GM12878 (cell line): ENCODE results near the gene CAPSL. TPM values are rescaled to one million over a fixed set of nuclear protein-coding genes. Genes with fewer than 3 reads are reported as not detected.

Source experiments
- ATAC-seq: fragments of 200-7000 bp; cut with Tn5 transposase; 3 replicates; pipeline ENCODE4 v1.9.1; 2020; ENCODE audit warnings: mild to moderate bottlenecking, moderate library complexity
- BruUV-seq: library from RNA; stranded (reverse); fragments of 400-500 nt; replicated peaks from 2 replicates; lab custom pipeline; 2021; lab: Mats Ljungman, UMichigan
- CTCF ChIA-PET: fragments of 300-600 bp; sonication (Branson Sonifier 250); formaldehyde crosslinking; extraction: SDS; loops from one replicate; lab custom pipeline; 2021; ENCODE audit warnings: inconsistent platforms; lab: Yijun Ruan, JAX
- POLR2A ChIA-PET: fragments of 350-600 bp; formaldehyde crosslinking; extraction: SDS; loops from one replicate; lab custom pipeline; 2021; ENCODE audit warnings: inconsistent platforms; lab: Charles Lee
- RAD21 ChIA-PET: fragments of 300-600 bp; sonication (Branson Sonifier 250); formaldehyde crosslinking; loops from one replicate; lab custom pipeline; 2023; ENCODE audit warnings: antibody characterized with exemption; ENCODE audit not compliant: unreplicated experiment; lab: Charles Lee
- SMC1A ChIA-PET: fragments of 300-600 bp; sonication (Branson Sonifier 250); formaldehyde crosslinking; loops from one replicate; lab custom pipeline; 2023; ENCODE audit not compliant: unreplicated experiment, uncharacterized antibody; lab: Charles Lee
- DNase-seq: peaks from one replicate; pipeline ENCODE4 v3.0.0-alpha.2; 2011; ENCODE audit warnings: low read depth, low spot score
- FAIRE-seq: peaks from 3 replicates; lab custom pipeline; 2011; peaks lifted over from hg19 to GRCh38; lab: Jason Lieb, UNC
- H2AFZ ChIP-seq: 2 replicates; pipeline ENCODE4 v1.6.0; 2011; ENCODE audit warnings: low read depth, low read length, control low read depth; ENCODE audit not compliant: control insufficient read depth
- H3K27ac ChIP-seq: 2 replicates; pipeline ENCODE4 v1.5.1; 2011; ENCODE audit warnings: control low read depth; ENCODE audit not compliant: control insufficient read depth, insufficient read depth
- H3K27me3 ChIP-seq, 2 experiments: replicated peaks in 1 of 2; 2 replicates each; pipeline versions ENCODE4 v1.6.0 to v1.6.1; 2011; ENCODE audit warnings: low read length in 1 of 2; ENCODE audit not compliant: control insufficient read depth in 2 of 2, insufficient read depth in 2 of 2
- H3K36me3 ChIP-seq, 2 experiments: 2 replicates each; pipeline ENCODE4 v1.5.1; 2011; ENCODE audit warnings: low read length in 1 of 2; ENCODE audit not compliant: control insufficient read depth in 2 of 2, insufficient read depth in 2 of 2
- H3K4me1 ChIP-seq: 2 replicates; pipeline ENCODE4 v1.6.1; 2011; ENCODE audit warnings: mild to moderate bottlenecking, low read length, moderate library complexity, mixed read lengths; ENCODE audit not compliant: control insufficient read depth, insufficient read depth
- H3K4me2 ChIP-seq: 2 replicates; pipeline ENCODE4 v1.6.0; 2011; ENCODE audit warnings: control low read depth; ENCODE audit not compliant: control insufficient read depth, insufficient read depth
- H3K4me3 ChIP-seq: fragments of 200-600 bp; sonication (generic); 2 replicates; pipeline ENCODE4 v1.5.1; 2016
- H3K79me2 ChIP-seq: 2 replicates; pipeline ENCODE4 v1.6.0; 2011; ENCODE audit warnings: low read length; ENCODE audit not compliant: control insufficient read depth, insufficient read depth
- H3K9ac ChIP-seq: 2 replicates; pipeline ENCODE4 v1.8.0; 2011; ENCODE audit warnings: low read length, control low read depth, mixed read lengths; ENCODE audit not compliant: control insufficient read depth, insufficient read depth
- H3K9me3 ChIP-seq: replicated peaks from 3 replicates; pipeline ENCODE4 v1.5.1; 2011; ENCODE audit warnings: mild to moderate bottlenecking, low read length; ENCODE audit not compliant: control insufficient read depth, insufficient read depth
- H4K20me1 ChIP-seq: 2 replicates; pipeline ENCODE4 v1.6.0; 2011; ENCODE audit not compliant: control insufficient read depth, insufficient read depth
- CHD2 ChIP-seq: IDR thresholded peaks from 2 replicates; pipeline ENCODE4 v1.6.1; 2011; ENCODE audit warnings: low read depth, low read length, improper control_type of control experiment, borderline replicate concordance
- CREB1 ChIP-seq: IDR thresholded peaks from 2 replicates; pipeline ENCODE4 v1.6.1; 2012; ENCODE audit warnings: low read depth, mild to moderate bottlenecking, inconsistent platforms
- CTCF ChIP-seq, 3 experiments: IDR thresholded peaks in 2 of 3; conservative IDR thresholded peaks in 1 of 3; 2 replicates each; pipeline ENCODE4 v1.5.1; 2011; ENCODE audit warnings: low read depth in 3 of 3, low read length in 3 of 3, mild to moderate bottlenecking in 3 of 3, control low read depth in 2 of 3, moderate library complexity in 2 of 3, inconsistent platforms in 1 of 3, mixed read lengths in 1 of 3; ENCODE audit not compliant: control insufficient read depth in 2 of 3, insufficient read depth in 1 of 3; ENCODE audit errors: extremely low read depth in 1 of 3
- E2F8 ChIP-seq: fragments of 450-650 bp; IDR thresholded peaks from 2 replicates; pipeline ENCODE4 v1.6.1; 2018; ENCODE audit warnings: mild to moderate bottlenecking, low read depth, moderate library complexity; ENCODE audit not compliant: partially characterized antibody
- EP300 ChIP-seq, 2 experiments: fragments of 150-350 bp in 1 of 2; IDR thresholded peaks; 2 replicates each; pipeline ENCODE4 v1.6.1; 2011 to 2012; ENCODE audit warnings: low read depth in 2 of 2, low read length in 2 of 2, borderline replicate concordance in 1 of 2, improper control_type of control experiment in 1 of 2, inconsistent platforms in 1 of 2; ENCODE audit not compliant: control insufficient read depth in 1 of 2
- GABPA ChIP-seq: IDR thresholded peaks from 2 replicates; pipeline ENCODE4 v1.6.1; 2014; ENCODE audit warnings: antibody characterized with exemption, low read depth, mild to moderate bottlenecking, inconsistent platforms
- NR2F1 ChIP-seq: fragments of 450-650 bp; conservative IDR thresholded peaks from 2 replicates; pipeline ENCODE4 v1.6.1; 2017; ENCODE audit warnings: mild to moderate bottlenecking
- PAX5 ChIP-seq: IDR thresholded peaks from 2 replicates; pipeline ENCODE4 v1.6.1; 2011; ENCODE audit warnings: low read depth, low read length, borderline replicate concordance
- PAX8 ChIP-seq: fragments of 450-650 bp; IDR thresholded peaks from 2 replicates; pipeline ENCODE4 v1.6.1; 2017; ENCODE audit warnings: mild to moderate bottlenecking, moderate library complexity
- RAD51 ChIP-seq: fragments of 450-650 bp; IDR thresholded peaks from 2 replicates; pipeline ENCODE4 v1.6.1; 2016; ENCODE audit warnings: moderate library complexity, mild to moderate bottlenecking, inconsistent platforms
- SP1 ChIP-seq: IDR thresholded peaks from one replicate; pipeline ENCODE4 v1.6.1; 2011; ENCODE audit warnings: low read depth, low read length
- ZSCAN29 ChIP-seq: fragments of 450-650 bp; IDR thresholded peaks from 2 replicates; pipeline ENCODE4 v1.6.1; 2017; ENCODE audit warnings: mild to moderate bottlenecking, moderate library complexity
- WGBS: methylation state at CpG from one replicate; pipeline ENCODE4 v1.1.6; 2016; ENCODE audit warnings: low lambda C conversion rate; ENCODE audit not compliant: insufficient replicate concordance, insufficient coverage; ENCODE audit errors: missing lambda C conversion rate; 5-methylcytosine and 5-hydroxymethylcytosine counted together
- in situ Hi-C: fragments of 300-500 bp; cut with MboI; formaldehyde crosslinking; loops from 9 replicates; pipeline ENCODE4 v1.14.3; 2018; ENCODE audit warnings: mixed read lengths
- intact Hi-C: fragments of 100-400 bp; cut with micrococcal nuclease; formaldehyde crosslinking; loops from one replicate; pipeline ENCODE4 v1.14.2; 2022; ENCODE audit not compliant: unreplicated experiment
- polyA plus RNA-seq, 11 experiments: library from polyadenylated mRNA; depleted of rRNA in 4 of 11; unstranded in 6 of 11; stranded (reverse) in 5 of 11; fragments of >200 nt; fragmentation: Nextera tagmentation in 4 of 11; fragmentation: Illumina TruSeq in 1 of 11; extraction: Ambion mirVana in 4 of 11; extraction: Trizol in 1 of 11; gene quantifications; 1 replicate in 1 of 11; 2 replicates in 10 of 11; pipeline versions ENCODE4 v1.2.1 to v1.2.3, GENCODE V29; 2011 to 2016; ENCODE audit warnings: inconsistent platforms in 2 of 11, missing spikeins in 2 of 11, low read depth in 1 of 11
- total RNA-seq, 4 experiments: library from RNA; depleted of rRNA in 3 of 4; stranded (reverse); fragments of >200 nt in 3 of 4; fragmentation: Illumina TruSeq in 1 of 4; extraction: Trizol in 1 of 4; gene quantifications; 2 replicates each; pipeline versions ENCODE4 v1.2.1 to v1.2.3, GENCODE V29; 2013 to 2021

CAPSL gene
- total and polyA plus RNA-seq, 10 of the 15 experiments (the other 5 are each of a cell fraction or from before 2014, with no cell fraction given), result 0.19 to 0.57 (median 0.20) TPM; not detected in 7

GRCh38 chr5:35963381-35963843 lies 25.0 kb upstream of the CAPSL start:
- 19% methylated on average over 8 of the region's 8 CpGs for WGBS
- Histone ChIP-seq H3K27ac (no peak overlapping the region), H3K27me3 (no peaks in the 10 kb centered on the region), H3K4me2 (no peak overlapping the region), H3K4me3 (no peak overlapping the region), H3K79me2 (no peaks in the 10 kb centered on the region), H3K9ac (no peak overlapping the region), H3K9me3 (peaks cover 3% of the 10 kb centered on the region; the same call in 1 of the 3 replicates), H2AFZ (no peak overlapping the region), H4K20me1 (no peaks in the 10 kb centered on the region), H3K36me3 (no peaks in the 10 kb centered on the region), H3K4me1 (no peaks in the 10 kb centered on the region)
- RAD21 ChIA-PET, result no interaction called here
- CTCF ChIA-PET, result interaction anchor here (0.7 to 1.2 kb wide), 2 partner anchors 151 to 256 kb away, joined by 3 read pairs; no protein-coding TSS in a partner anchor
- in situ Hi-C loops, result no loop called here
- FAIRE-seq, result no peak
- intact Hi-C loops, result loop anchor here (1.0 kb wide), 1 partner anchor 342 kb away; no protein-coding TSS in a partner anchor
- no peak for DNase-seq
- POLR2A ChIA-PET, result no interaction called here
- TF ChIP-seq PAX8 (no peak), CTCF (IDR thresholded peaks at IDR 0.05 in 2 of 3, conservative IDR thresholded peaks at IDR 0.05 in 1 of 3; ENCODE audit: control insufficient read depth in 2 of 3, extremely low read depth in 1 of 3, insufficient read depth in 1 of 3, low read depth in 3 of 3, low read length in 3 of 3) (peak; percentile 23 to 52 (median 43); a peak in 5 of 6 replicates)
- BruUV-seq, result no TSS peak
- peak; percentile 54; the same call in 2 of the 3 replicates for ATAC-seq
- SMC1A ChIA-PET, result interaction anchor here (1.0 kb wide), 1 partner anchor 10 kb away, joined by 3 read pairs; no protein-coding TSS in a partner anchor

DNA sequence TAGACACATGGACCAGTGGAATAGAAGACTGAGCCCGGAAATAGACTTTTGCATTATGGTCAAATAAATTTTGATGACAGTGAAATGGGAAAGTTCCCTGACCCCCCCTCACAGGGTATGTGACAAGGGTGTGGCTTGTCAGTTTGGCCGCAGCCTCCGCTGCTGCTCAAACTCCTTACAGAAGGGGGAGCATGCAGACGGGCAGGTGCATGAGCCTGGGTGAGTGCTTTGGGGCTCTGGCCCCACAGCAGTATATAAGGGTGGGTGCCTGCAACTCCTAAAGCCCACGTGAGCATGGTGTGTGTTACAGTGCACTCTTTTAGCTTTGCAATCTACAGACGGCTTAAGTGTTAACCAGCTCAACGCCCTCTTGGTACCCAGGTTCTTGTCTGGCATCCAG lies 21.9 kb upstream of the CAPSL start:
- intact Hi-C loops, result no loop called here
- no peak overlapping the region for H3K9ac ChIP-seq
- ChIA-PET CTCF (no interaction called here), SMC1A (no interaction called here), RAD21 (no interaction called here), POLR2A (no interaction called here)
- no peak overlapping the region for H3K4me2 ChIP-seq
- H3K9me3 ChIP-seq, result peaks cover 3% of the 10 kb centered on the region; the same call in 1 of the 3 replicates
- 29% methylated on average over 7 of the region's 7 CpGs for WGBS
- FAIRE-seq (no peak), ATAC-seq (no peak), DNase-seq (no peak)
- H3K27ac ChIP-seq, result no peak overlapping the region
- no peaks in the 10 kb centered on the region for H3K27me3 ChIP-seq
- no peak overlapping the region for H2AFZ ChIP-seq
- no peaks in the 10 kb centered on the region for H3K36me3 ChIP-seq
- H3K4me3 ChIP-seq, result no peak overlapping the region
- no peaks in the 10 kb centered on the region for H4K20me1 ChIP-seq
- H3K4me1 ChIP-seq, result no peaks in the 10 kb centered on the region
- no TSS peak for BruUV-seq
- no peaks in the 10 kb centered on the region for H3K79me2 ChIP-seq
- in situ Hi-C loops, result no loop called here
- TF ChIP-seq E2F8 (no peak), SP1 (no peak), CHD2 (no peak), PAX5 (no peak), GABPA (no peak), ZSCAN29 (no peak), RAD51 (no peak), PAX8 (no peak), CREB1 (no peak), EP300 (IDR thresholded peaks at IDR 0.05; ENCODE audit: borderline replicate concordance in 1 of 2, control insufficient read depth in 1 of 2, low read depth in 2 of 2, low read length in 2 of 2) (no peak), NR2F1 (no peak)
